CD4-positive, CD25-positive, alpha-beta regulatory T cell (primary cell): ENCODE results near the gene OR5H15. TPM values are rescaled to one million over a fixed set of nuclear protein-coding genes. Genes with fewer than 3 reads are reported as not detected.
"Not testable (repeated sequence)": the region's sequence is repeated elsewhere in the genome, so short reads cannot be mapped to it uniquely, and the experiment has no call there.

Experiments used
- ATAC-seq, 2 donors: fragments of 150-1000 bp; cut with Tn5 transposase; one replicate each; pipeline ENCODE4 v1.10.0; 2021; ENCODE audit warnings: low read depth in 2 of 2, moderate number of reproducible peaks in 2 of 2, moderate library complexity in 1 of 2
- DNase-seq, 3 donors: peaks; one replicate each; pipeline versions ENCODE4 v3.0.0 to v3.0.0-alpha.2; 2012 to 2022; ENCODE audit warnings: mixed read lengths in 1 of 3
- H3K27ac ChIP-seq: one replicate; pipeline ENCODE4 v1.7.0; 2013; ENCODE audit warnings: mild to moderate bottlenecking, low read length; ENCODE audit not compliant: insufficient read depth, poor library complexity, severe bottlenecking
- H3K27me3 ChIP-seq: one replicate; pipeline ENCODE4 v1.7.0; 2013; ENCODE audit warnings: low read length; ENCODE audit not compliant: control insufficient read depth, insufficient read depth
- H3K36me3 ChIP-seq: one replicate; pipeline ENCODE4 v1.7.0; 2013; ENCODE audit warnings: mild to moderate bottlenecking, low read length, moderate library complexity; ENCODE audit not compliant: control insufficient read depth, insufficient read depth
- H3K4me1 ChIP-seq: 2 replicates; pipeline ENCODE4 v1.7.0; 2013; ENCODE audit warnings: mild to moderate bottlenecking, low read length; ENCODE audit not compliant: insufficient read depth, control insufficient read depth, poor library complexity, severe bottlenecking
- H3K4me3 ChIP-seq: one replicate; pipeline ENCODE4 v1.7.0; 2013; ENCODE audit warnings: low read depth, mild to moderate bottlenecking, low read length, moderate library complexity
- H3K9me3 ChIP-seq, 2 experiments: 1 replicate in 1 of 2; 2 replicates in 1 of 2; pipeline ENCODE4 v1.7.0; 2013; ENCODE audit warnings: low read length in 2 of 2, mild to moderate bottlenecking in 1 of 2, moderate library complexity in 1 of 2; ENCODE audit not compliant: control insufficient read depth in 2 of 2
- H3K27ac Mint-ChIP-seq, 3 donors: one replicate each; pipeline ENCODE4 v1.8.0; 2020 to 2022; ENCODE audit warnings: mild to moderate bottlenecking in 3 of 3, mixed read lengths in 3 of 3, moderate library complexity in 2 of 3
- H3K27me3 Mint-ChIP-seq: one replicate; pipeline ENCODE4 v1.8.0; 2022; ENCODE audit warnings: mild to moderate bottlenecking, mixed read lengths
- H3K36me3 Mint-ChIP-seq: one replicate; pipeline ENCODE4 v1.8.0; 2020; ENCODE audit warnings: mixed read lengths
- H3K4me1 Mint-ChIP-seq, 4 donors: one replicate each; pipeline ENCODE4 v1.8.0; 2020 to 2022; ENCODE audit warnings: mixed read lengths in 4 of 4, mild to moderate bottlenecking in 1 of 4
- H3K4me3 Mint-ChIP-seq, 4 donors: one replicate each; pipeline ENCODE4 v1.8.0; 2020 to 2022; ENCODE audit warnings: mild to moderate bottlenecking in 4 of 4, mixed read lengths in 4 of 4, moderate library complexity in 3 of 4
- H3K9me3 Mint-ChIP-seq, 7 donors: one replicate each; pipeline ENCODE4 v1.8.0; 2020 to 2022; ENCODE audit warnings: mixed read lengths in 7 of 7, mild to moderate bottlenecking in 3 of 7, moderate library complexity in 2 of 7
- polyA plus RNA-seq, 4 donors: library from polyadenylated mRNA; unstranded; fragments of 300-500 nt; fragmentation: Illumina TruSeq; gene quantifications; one replicate each; pipeline ENCODE4 v1.2.3, GENCODE V29; 2021
- total RNA-seq: library from RNA; stranded (reverse); gene quantifications from one replicate; pipeline ENCODE4 v1.2.3, GENCODE V29; 2022

Gene OR5H15
- not detected for total RNA-seq
- not detected for polyA plus RNA-seq

DNA sequence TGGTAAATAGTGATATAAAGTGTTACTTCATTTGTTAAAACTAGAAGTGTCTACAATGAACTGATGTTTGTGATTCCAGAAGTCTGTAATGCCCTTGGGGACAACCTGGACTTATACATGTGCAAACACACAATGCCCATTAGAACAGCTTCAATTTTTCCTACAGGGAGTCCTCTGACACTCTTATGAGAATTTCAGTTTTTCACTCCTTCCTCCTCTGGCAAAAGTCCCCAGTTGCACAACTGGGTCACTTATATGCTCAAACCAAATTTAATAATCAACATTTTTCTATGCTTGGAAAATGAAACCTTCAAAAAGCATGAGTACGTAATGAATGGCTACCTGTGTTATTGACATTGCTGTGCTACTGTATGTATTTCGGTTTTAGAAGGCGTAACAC is at the start of gene OR5H15:
Gene OR5H15 (plus strand): TSS at position 301 of the 400 bp plus-strand sequence. CDS start 2,004 bp downstream, outside the sequence.
- no peaks in the 10 kb centered on the region for H3K4me1 Mint-ChIP-seq
- Histone ChIP-seq H3K27me3 (no peaks in the 10 kb centered on the region), H3K27ac (no peak within 1 kb of the TSS), H3K4me1 (no peaks in the 10 kb centered on the region), H3K9me3 (no peaks in the 10 kb centered on the region), H3K36me3 (no peaks in the 10 kb centered on the region), H3K4me3 (no peak within 1 kb of the TSS)
- H3K9me3 Mint-ChIP-seq = peaks cover 0 to 4% (median 0%) of the 10 kb centered on the region in 7 donors
- no peaks in the 10 kb centered on the region for H3K36me3 Mint-ChIP-seq
- H3K27me3 Mint-ChIP-seq = peaks cover 8% of the 10 kb centered on the region
- DNase-seq (no peak), ATAC-seq (no peak)
- H3K4me3 Mint-ChIP-seq = no peak within 1 kb of the TSS
- H3K27ac Mint-ChIP-seq = no peak within 1 kb of the TSS

DNA sequence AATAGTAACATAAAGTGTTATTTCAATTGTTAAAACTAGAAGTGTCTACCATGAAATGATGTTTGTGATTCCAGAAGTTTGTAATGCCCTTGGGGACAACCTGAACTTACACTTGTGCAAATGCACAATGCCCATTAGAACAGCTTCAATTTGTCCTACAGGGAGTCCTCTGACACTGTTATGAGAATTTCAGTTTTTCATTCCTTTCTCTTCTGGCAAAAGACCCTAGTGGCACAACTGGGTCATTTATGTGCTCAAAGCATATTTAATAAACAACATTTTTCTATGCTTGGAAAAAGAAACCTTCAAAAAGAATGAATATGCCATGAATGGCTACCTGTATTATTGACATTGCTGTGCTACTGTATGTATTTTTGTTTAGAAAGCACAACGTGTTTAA is 36.1 kb upstream of the OR5H15 start, which contains the start of gene OR5H1:
Gene OR5H1 (plus strand): TSS at position 301 of the 400 bp plus-strand sequence. CDS start 1,977 bp downstream, outside the sequence.
- no peaks in the 10 kb centered on the region for H3K4me1 Mint-ChIP-seq
- peaks cover 0 to 1% (median 0%) of the 10 kb centered on the region in 7 donors for H3K9me3 Mint-ChIP-seq
- H3K4me3 Mint-ChIP-seq = no peak within 1 kb of the TSS
- ATAC-seq = no peak
- no peak within 1 kb of the TSS for H3K27ac Mint-ChIP-seq
- no peaks in the 10 kb centered on the region for H3K36me3 Mint-ChIP-seq
- Histone ChIP-seq H3K4me3 (no peak within 1 kb of the TSS), H3K27ac (no peak within 1 kb of the TSS), H3K27me3 (no peaks in the 10 kb centered on the region), H3K4me1 (no peaks in the 10 kb centered on the region), H3K36me3 (no peaks in the 10 kb centered on the region), H3K9me3 (no peaks in the 10 kb centered on the region)
- H3K27me3 Mint-ChIP-seq = peaks cover 4% of the 10 kb centered on the region
- no peak for DNase-seq

DNA sequence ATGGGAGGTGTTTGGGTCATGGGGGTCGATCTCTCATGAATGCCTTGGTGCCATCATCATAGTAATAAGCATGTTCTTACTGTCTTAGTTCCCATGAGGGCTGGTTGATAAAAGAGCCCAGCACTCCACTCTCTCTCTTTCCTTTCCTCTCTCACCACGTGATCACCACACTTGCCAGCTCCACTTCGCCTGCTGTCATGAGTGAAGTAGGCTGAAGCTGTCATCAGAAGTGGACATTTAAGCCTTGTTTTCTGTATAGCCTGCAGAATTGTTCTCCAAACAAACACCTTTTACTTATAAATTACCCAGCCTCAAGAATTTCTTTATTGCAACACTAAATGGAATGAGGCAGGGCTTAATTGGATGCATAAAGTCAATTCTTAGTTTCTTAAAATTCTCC is 29.9 kb upstream of the OR5H15 start:
- H3K27me3 ChIP-seq = no peaks in the 10 kb centered on the region
- H3K9me3 ChIP-seq = no peaks in the 10 kb centered on the region
- no peaks in the 10 kb centered on the region for H3K36me3 Mint-ChIP-seq
- no peak for DNase-seq
- no peaks in the 10 kb centered on the region for H3K4me1 Mint-ChIP-seq
- H3K27me3 Mint-ChIP-seq = no peaks in the 10 kb centered on the region
- ATAC-seq = no peak
- no peak overlapping the region for H3K27ac Mint-ChIP-seq
- no peak overlapping the region for H3K4me3 Mint-ChIP-seq
- no peak overlapping the region for H3K4me3 ChIP-seq
- H3K36me3 ChIP-seq = no peaks in the 10 kb centered on the region
- H3K4me1 ChIP-seq = no peaks in the 10 kb centered on the region
- H3K27ac ChIP-seq = no peak overlapping the region
- H3K9me3 Mint-ChIP-seq = no peaks in the 10 kb centered on the region

DNA sequence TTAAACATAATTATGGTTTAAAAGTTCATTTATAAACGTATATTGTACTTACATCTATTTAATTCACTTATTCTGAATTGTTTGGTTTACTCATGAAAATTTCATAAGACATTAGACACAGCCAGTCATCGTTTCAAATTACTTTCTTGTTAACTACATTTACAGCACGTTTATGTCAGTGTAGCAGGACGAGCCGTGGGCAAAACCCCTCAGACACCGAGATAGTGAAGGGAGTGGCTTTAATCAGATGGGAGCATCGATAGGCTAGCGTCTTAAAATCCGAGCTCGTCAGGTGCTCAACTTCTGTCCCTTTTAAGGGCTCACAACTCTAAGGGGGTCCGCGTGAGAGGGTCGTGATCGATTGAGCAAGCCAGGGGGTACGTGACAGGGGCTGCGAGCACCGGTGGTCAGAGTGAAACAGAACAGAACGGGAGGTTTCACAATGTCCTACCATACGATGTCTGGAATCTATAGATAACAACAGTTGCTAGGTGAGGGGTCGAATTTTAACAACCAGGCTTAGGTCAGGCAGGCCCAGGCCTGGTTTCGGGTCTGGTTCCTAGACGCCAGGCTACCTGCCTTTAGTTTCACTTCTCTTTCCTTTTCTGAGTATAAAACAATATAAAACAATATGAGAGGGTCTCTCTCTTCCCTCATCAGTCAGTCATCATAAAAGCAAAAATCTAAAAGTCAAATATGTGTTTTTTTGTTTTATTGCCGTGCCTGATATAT is 28.5 kb upstream of the OR5H15 start:
- H3K4me1 ChIP-seq, DNase-seq, H3K4me3 Mint-ChIP-seq, H3K27ac ChIP-seq, H3K27me3 Mint-ChIP-seq, H3K27me3 ChIP-seq, ATAC-seq, H3K9me3 ChIP-seq, H3K36me3 ChIP-seq, H3K27ac Mint-ChIP-seq, H3K4me1 Mint-ChIP-seq, H3K4me3 ChIP-seq, H3K9me3 Mint-ChIP-seq, H3K36me3 Mint-ChIP-seq: not testable (repeated sequence)

DNA sequence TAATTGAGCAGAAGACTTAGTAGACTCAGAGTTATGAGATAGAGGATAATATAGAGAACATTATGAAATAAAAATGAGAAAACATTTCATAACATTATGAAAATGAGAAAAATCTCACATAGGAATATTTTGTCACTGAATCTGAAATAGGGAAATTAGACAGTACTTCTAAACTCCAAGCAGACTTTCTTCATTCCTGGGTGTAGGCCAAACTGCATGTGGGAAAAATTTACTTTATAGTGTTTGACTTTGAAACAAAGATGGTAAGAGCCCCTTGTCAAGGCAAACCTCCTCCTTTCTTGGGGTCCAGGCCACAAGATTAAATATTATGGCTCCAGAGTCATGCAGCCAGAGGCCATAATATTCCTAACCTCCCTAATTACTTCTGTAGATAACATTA is 26.0 kb upstream of the OR5H15 start:
- Histone ChIP-seq H3K4me3 (no peak overlapping the region), H3K4me1 (no peaks in the 10 kb centered on the region), H3K27me3 (no peaks in the 10 kb centered on the region), H3K9me3 (no peaks in the 10 kb centered on the region), H3K27ac (no peak overlapping the region), H3K36me3 (no peaks in the 10 kb centered on the region)
- H3K27me3 Mint-ChIP-seq = no peaks in the 10 kb centered on the region
- no peaks in the 10 kb centered on the region for H3K36me3 Mint-ChIP-seq
- H3K4me1 Mint-ChIP-seq = no peaks in the 10 kb centered on the region
- ATAC-seq (no peak), DNase-seq (no peak)
- H3K4me3 Mint-ChIP-seq = no peak overlapping the region
- H3K9me3 Mint-ChIP-seq = peaks cover 0 to 2% (median 0%) of the 10 kb centered on the region in 7 donors
- no peak overlapping the region for H3K27ac Mint-ChIP-seq

DNA sequence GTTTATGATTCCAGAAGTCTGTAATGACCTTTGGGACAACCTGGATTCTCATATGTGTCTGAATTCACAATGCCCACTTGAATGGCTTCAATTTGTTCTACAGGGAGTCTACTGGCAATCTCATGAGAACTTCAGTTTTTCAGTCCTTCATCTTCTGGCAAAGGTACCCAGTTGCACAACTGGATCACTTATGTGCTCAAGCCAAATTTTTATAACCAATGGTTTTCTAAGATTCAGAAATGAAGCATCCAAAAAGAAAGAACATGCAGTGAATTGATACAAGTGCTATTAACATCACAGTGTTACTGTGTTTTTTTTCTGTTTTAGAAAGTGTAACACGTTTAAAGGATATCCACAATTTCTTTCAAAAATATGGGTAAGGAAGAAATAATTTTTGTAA is 19.3 kb upstream of the OR5H15 start, which contains the start of gene OR5H14:
Gene OR5H14 (plus strand): TSS at position 301 of the 400 bp plus-strand sequence. CDS start 1,907 bp downstream, outside the sequence.
- DNase-seq (no peak), ATAC-seq (no peak)
- Histone ChIP-seq H3K36me3 (no peaks in the 10 kb centered on the region), H3K27me3 (no peaks in the 10 kb centered on the region), H3K4me3 (no peak within 1 kb of the TSS), H3K4me1 (no peaks in the 10 kb centered on the region), H3K9me3 (no peaks in the 10 kb centered on the region), H3K27ac (no peak within 1 kb of the TSS)
- no peaks in the 10 kb centered on the region for H3K27me3 Mint-ChIP-seq
- H3K27ac Mint-ChIP-seq = no peak within 1 kb of the TSS
- H3K4me1 Mint-ChIP-seq = no peaks in the 10 kb centered on the region
- peaks cover 0 to 2% (median 0%) of the 10 kb centered on the region in 7 donors for H3K9me3 Mint-ChIP-seq
- H3K4me3 Mint-ChIP-seq = no peak within 1 kb of the TSS
- no peaks in the 10 kb centered on the region for H3K36me3 Mint-ChIP-seq

DNA sequence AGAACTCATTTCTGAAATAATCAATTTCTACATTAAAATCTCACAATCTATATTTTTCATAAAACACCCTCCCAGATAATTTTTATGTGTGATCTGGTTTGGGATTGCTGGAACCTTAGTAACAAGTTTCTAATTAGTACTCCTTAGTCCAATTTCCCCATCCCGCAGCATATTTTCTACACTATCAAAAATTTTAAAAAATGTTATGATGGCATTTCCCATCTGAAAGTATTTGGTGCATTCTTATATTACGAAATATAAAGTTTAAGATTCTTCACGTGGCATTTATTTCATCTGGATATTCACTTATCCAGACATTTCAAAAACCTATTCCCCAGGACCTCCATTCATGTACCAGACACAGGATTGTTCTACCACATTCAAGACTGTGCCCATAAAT is 17.7 kb upstream of the OR5H15 start:
- Histone ChIP-seq H3K36me3 (no peaks in the 10 kb centered on the region), H3K9me3 (no peaks in the 10 kb centered on the region), H3K4me1 (no peaks in the 10 kb centered on the region), H3K27ac (no peak overlapping the region), H3K4me3 (no peak overlapping the region), H3K27me3 (no peaks in the 10 kb centered on the region)
- DNase-seq (no peak), ATAC-seq (no peak)
- H3K4me3 Mint-ChIP-seq = no peak overlapping the region
- peaks cover 0 to 6% (median 0%) of the 10 kb centered on the region in 7 donors for H3K9me3 Mint-ChIP-seq
- H3K27me3 Mint-ChIP-seq = peaks cover 4% of the 10 kb centered on the region
- H3K27ac Mint-ChIP-seq = no peak overlapping the region
- H3K36me3 Mint-ChIP-seq = no peaks in the 10 kb centered on the region
- no peaks in the 10 kb centered on the region for H3K4me1 Mint-ChIP-seq

DNA sequence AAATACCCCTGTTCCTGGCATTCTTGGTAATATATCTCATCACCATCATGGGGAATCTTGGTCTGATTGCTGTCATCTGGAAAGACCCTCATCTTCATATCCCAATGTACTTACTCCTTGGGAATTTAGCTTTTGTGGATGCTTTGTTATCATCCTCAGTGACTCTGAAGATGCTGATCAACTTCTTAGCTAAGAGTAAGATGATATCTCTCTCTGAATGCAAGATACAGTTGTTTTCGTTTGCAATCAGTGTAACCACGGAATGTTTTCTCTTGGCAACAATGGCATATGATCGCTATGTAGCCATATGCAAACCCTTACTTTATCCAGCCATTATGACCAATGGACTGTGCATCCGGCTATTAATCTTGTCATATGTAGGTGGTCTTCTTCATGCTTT is 17.0 kb upstream of the OR5H15 start:
- not testable (repeated sequence) for ATAC-seq, H3K4me3 ChIP-seq, H3K9me3 Mint-ChIP-seq, H3K27ac Mint-ChIP-seq, H3K4me3 Mint-ChIP-seq, DNase-seq, H3K27ac ChIP-seq, H3K36me3 Mint-ChIP-seq, H3K4me1 ChIP-seq, H3K9me3 ChIP-seq, H3K27me3 ChIP-seq, H3K4me1 Mint-ChIP-seq, H3K27me3 Mint-ChIP-seq, H3K36me3 ChIP-seq
